ENCODE measurements around the gene RPS10.
"Not testable (repeated sequence)": the region's sequence is repeated elsewhere in the genome, so short reads cannot be mapped to it uniquely, and the experiment has no call there.

Gene RPS10

DNA sequence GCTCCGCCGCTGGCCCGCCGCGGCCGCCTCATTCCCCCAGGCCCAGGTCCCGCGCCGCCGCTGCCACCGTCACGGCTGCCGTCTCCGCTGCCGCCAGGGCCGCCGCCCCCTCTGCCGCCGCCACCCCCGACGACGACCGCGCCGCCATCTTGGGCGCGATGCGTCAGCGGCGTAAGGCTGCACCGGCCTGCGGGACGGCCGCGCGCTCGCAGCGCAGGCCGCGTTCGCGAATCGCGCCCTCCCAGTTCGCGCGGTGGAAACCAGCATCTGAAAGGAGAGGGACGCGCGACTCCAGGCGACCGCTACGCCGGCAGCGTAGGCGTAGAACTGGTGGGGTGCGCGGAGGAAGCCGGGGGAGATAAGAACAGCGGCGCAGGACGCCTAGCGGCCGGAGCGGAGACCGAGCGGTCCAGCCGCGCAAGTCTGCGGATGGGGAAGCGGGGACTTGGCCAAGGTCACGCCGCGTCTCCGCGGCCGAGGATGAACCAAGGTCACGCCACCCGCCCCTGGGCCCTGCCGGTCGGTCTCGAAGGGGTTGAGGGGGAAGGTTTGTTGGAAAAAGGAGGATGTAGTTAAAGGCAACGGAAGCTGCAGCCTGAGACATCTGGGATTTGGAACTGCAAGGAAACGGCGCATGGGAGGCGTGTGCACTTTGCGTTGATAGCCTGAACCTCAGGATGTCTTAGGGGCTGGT, 33.2 kb downstream of the RPS10 start, which contains the start of gene NUDT3:
Gene NUDT3 (minus strand): TSS at position 173 of the 694 bp plus-strand sequence. CDS start 307 bp downstream, outside the sequence.
- peak; percentile 85 to 87 (median 85) for DNase-seq (ENCODE audit: low read depth in 3 of 3)

DNA sequence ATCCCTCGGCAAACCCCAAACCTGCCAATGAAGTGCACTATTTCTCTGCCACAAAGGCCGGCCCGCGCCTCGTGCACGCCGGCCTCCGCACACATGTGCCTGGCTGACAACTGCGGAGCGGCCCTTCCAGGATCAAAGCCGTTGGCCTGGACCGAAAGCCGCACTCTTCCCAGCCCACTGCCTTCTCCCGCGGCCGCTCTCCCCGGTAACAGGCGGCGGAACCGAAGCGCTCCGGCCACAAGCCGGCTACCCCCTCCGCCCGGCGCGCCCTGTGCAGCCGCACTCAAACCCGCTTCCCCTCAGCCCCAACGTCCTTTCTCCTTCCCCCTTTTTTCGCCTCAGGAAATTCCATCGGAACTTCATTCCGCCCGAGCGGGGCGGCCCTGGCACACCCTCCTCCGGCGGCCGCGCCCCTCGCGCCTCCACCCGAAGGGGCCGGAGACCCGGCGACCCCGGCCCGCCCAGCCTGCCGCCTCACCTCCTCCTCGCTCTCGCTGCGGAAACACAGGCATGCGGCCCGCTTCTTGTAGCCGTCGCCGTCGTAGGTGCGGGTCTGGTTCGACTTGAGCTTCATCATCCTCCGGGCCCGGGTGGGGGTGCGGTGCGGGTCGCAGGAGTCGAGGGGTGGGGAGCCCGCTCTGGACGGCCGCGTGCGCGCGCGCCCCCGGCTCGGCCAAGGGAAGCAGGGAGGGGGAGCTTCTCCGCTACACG, 33.9 kb downstream of the RPS10 start:
- DNase-seq (ENCODE audit: low read depth in 3 of 3): peak in 2 of 3 donors; percentile 17 to 40

DNA sequence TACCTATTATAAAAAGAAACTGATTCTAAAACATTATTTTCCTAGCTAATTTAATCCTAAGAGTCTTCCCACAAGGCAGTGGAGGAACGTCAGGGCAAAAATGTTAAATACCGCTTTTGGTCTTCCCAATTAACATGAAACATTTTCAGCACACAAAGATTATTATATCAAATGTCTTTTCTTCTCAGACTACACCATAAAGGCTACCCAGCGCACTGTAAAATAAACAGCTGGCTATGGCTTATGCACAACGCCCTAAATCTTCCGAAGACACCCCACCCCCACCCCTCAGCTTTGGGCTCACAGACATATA, 34.4 kb downstream of the RPS10 start:
- DNase-seq (ENCODE audit: low read depth in 3 of 3): no peak

DNA sequence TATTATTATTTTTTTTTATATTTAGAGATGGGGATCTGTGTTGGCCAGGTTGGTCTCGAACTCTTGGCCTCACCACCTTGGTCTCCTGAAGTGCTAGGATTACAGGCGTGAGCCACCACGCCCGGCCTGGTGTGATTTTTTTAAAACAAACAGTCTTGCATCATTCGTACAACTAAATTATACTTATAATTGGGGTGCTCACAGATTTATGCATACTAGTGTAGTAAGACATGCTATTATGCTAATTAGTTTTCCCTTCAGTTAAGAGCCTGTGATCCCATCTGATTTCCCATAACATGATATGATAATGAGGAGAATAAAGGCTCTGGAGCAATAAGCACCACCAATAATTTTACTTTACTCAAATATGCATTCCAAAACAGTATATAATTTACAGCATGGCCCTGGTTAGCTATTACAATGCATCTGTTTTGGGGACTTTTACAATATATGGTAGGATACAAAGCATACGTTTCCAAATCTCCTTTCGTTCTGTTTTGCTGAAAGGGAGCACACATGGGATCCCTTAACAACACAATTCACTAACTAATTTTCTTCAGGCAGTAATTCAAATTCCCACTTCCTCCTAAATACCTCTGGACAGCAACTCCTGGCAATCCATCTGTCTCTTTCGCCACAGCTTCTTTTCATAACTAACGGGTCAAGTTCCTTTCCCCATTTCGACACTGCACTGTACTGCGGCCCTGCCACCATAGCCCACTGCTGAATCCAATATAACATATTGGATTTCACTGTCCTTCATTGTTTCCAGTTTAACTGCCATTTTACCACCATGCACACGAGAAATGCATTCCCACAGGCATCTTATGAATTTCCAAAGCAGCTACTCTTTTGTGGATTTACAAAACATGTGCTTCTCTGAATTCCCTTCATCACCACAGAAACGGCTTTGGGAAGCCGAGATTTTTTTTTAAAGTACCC, 35.1 kb downstream of the RPS10 start:
- no peak for DNase-seq (ENCODE audit: low read depth in 3 of 3)

DNA sequence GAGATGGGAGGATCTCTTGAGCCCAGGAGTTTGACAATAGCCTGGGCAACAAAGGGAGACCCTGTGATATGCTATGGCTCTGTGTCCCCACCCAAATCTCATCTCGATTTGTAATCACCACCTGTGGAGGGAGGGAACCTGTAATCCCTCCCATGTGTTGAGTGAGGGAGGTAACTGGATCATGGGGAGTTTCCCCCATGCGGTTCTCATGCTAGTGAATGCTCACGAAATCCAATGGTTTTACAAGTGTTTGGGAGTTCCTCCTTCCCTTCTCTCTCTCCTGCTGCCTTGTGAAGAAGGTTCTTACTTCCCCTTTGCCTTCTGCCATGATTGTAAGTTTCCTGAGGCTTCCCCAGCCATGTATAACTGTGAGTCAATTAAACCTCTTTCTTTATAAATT, 36.8 kb downstream of the RPS10 start:
- no peak for DNase-seq (ENCODE audit: low read depth in 3 of 3)

DNA sequence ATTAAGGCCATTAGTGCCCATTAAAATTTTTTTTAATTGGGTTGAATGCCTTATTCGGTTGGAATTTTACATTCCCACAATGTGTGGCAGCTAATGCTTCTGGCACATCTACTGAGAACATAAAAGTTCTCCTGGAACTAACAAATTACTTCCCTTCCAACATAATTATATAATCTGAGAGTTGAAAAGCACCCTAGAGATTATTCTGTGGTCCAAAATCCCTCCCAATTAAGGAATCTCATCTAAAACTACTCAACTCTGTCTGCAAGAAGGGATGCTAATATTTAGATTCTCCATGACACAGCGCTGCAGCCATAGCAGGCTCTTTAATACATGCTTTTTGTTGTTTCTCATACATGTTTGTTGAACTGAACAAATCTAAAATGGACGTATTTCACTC, 37.4 kb downstream of the RPS10 start:
- DNase-seq (ENCODE audit: low read depth in 3 of 3): no peak

DNA sequence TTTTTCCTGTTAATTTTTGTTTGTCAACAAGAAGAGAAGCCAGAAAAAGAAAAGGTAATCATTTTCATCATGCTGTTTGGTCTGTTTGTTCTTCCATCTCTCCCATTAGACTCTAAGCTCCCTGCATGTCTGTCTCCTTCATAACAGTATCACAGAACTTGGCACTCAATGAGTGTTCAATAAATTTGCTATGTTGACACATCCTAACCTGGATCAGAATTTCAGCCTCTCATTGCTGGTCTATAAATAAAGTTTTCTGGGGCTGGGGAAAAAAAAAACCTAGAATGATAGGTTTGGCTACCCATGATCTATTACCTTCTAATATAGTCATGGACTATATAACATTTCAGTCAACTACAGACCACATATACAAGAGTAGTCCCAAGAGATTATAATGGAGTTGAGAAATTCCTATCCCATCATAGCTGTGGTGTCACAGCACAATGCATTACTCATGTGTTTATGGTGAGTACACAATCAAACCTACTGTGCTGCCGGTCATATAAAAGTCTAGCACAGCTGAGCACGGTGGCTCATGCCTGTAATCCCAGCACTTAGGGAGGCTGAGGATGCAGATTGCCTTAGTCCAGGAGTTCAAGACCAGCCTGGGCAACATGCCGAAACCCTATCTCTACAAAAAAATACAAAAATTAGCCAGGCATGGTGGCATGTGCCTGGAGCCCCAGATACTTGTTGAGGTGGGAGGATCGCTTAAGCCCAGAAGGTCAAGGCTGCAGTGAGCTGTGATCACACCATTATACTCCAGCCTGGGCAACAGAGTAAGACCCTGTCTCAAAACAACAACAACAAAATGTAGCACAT, 39.3 kb downstream of the RPS10 start:
- DNase-seq (ENCODE audit: low read depth in 3 of 3): no peak

DNA sequence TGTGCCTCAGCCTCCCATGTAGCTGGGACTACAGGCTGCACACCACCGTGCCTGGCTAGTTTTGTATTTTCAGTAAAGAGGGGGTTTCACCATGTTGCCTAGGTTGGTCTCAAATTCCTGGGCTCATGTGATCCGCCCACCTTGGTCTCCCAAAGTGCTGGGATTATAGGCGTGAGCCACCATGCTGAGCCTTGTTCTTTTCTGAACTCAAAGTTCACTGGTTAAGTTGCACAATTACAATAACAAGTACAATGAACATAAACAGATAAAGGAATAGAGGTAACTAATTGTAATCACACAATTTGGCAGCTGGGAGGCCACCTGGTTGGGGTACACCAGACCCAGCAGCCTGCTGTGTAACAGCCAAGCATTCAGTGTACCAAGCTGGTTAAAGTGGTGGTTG, 40.1 kb downstream of the RPS10 start:
- no peak for DNase-seq (ENCODE audit: low read depth in 3 of 3)

DNA sequence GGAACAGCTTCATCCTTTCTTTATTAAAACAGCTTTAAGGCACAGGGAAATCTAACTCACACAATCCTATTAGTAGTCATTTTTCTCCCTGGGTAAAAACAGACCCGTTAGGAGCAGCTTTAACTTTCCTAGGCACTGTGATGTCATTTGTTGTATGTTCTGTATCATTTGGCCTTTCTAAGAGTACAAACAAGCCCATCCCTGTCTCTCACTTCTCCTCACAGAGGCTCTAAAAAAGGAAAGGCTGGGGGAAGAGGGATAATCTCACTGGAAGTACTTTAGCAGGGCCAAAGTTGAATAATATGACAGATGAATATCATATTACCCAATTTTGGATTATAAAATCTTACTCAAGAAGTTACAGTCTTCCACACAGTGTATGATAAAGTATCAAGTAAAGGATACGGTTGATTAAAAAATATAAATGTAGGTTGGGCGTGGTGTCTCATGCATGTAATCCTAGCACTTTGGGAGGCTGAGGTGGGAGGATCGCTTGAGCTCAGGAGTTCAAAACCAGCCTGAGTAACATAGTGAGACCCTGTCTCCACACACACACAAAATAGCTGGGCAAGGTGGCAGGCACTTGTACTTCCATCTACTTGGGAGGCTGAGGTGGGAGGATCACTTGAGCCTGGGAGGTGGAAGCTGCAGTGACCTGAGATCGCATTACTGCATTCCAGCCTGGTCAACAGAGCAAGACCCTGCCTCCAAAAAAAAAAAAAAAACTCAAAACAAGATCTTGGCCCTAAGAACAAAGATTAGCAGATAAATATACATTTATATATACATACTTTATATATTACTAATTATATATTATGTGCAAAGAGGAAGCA, 41.3 kb downstream of the RPS10 start:
- no peak for DNase-seq (ENCODE audit: low read depth in 3 of 3)

DNA sequence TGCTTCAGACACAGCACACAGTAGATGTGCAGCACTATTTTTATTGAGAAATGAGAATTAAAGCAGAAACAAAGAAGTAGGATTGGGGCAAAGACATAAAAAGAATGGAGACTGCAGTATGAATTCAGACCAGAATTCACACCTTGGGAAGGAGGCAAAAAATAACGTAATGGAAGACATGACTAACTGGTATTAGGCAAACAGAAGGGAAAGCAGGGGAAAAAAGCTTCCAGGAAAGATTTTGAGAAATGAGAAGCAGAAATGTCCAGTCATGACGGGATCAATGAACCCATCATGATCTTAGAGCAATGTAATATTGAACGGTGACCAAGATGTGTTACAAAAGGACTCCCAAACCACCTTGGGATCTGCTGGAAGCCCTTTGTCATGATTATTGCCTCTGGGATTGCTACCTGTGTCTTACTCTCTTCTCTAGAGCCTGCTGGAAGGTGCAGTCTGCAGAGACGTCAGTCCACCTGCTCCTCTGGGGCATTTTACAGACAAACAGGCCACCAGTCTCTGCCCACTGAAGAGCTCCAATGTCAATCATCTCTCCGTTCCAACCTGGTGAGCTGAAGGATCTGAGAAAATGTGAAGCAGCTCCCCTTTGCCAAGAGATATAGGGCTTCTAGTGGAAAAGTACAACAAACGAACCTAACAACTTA, 42.1 kb downstream of the RPS10 start:
- no peak for DNase-seq (ENCODE audit: low read depth in 3 of 3)

DNA sequence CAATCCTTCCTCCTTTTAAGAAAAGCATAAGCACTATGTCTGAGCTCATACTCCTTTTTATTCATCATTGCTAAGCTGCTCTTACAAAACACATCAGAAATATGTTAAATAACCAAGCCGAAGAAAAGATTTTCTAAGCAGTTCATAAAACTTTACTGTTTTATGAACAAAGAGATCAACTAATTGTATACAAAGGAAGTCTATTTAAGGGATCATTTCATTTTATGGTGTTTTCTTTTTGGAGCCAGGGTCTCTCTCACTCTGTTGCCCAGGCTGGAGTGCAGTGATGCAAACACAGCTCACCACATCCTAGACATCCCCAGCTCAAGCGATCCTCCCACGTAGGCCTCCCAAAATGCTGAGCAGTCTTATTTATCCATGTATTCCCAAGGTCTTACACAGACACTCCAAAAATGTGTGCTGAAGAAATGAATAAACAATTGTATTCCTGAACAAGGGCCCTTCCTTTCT, 42.7 kb downstream of the RPS10 start:
- DNase-seq (ENCODE audit: low read depth in 3 of 3): no peak

DNA sequence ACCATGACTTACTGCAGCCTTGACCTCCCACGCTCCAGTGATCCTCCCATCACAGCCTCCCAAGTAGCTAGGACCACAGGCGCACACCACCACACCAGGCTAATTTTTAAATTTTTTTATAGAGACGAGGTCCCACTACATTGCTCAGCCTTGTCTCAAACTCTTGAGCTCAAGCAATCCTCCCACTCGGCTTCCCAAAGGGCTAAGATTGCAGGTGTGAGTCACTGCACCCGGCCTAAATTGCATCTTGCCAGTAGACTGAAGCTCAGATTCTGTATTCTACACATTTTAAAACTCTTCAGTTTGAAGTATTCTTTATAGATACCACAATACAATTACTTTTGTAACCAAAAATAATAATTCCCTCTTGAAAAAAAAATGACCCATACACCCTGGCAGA, 44.8 kb downstream of the RPS10 start:
- DNase-seq (ENCODE audit: low read depth in 3 of 3): no peak

DNA sequence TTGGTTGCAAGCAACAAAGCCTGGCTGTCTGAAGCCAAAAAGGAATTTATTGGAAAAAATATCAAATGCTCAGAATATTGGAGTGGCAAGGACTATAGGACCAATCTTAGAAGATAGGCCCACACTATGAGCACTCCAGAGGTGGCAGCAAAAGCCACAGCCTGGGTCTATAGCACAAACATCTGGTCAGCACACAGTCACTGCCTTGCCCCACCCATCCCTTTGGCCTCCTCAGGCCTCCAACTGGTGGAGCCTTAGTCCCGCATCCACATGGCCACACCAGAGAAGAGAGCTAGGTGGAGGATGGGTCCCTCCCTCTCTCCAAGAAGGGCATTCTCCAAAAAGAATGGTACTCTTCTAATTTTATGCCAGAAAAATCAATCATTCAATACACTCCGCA, 47.4 kb downstream of the RPS10 start:
- no peak for DNase-seq (ENCODE audit: low read depth in 3 of 3)

DNA sequence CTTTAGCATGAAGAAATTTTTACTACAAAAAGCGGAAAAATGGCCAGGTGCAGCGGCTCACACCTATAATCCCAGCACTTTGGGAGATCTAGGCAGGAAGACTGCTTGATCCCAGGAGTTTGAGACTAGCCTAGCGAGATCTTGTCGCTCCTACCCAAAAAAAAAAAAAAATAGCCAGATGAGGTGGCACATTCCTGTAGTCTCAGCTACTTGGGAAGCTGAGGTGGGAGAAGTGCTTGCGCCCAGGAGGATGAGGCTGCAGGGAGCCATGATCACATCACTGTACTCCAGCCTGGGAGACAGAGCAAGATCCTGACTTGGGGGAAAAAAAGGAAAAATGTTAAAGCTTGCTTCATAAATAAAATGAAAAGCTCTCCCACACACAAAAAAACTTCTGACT, 47.9 kb downstream of the RPS10 start:
- no peak for DNase-seq (ENCODE audit: low read depth in 3 of 3)

DNA sequence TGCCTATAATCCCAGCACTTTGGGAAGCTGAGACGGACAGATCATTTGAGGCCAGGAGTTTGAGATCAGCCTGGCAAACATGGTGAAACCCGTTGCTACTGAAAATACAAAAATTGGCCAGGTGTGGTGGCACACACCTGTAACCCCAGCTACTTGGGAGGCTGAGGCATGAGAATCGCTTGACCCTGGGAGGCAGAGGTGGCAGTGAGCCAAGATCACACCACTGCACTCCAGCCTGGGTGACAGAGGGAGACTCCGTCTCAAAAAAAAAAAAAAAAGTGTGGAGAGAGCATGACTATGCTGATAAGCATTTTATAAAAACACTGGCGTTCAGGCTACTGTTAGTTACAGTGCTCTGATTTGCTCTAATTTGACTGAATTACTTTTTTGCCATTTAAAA, 48.3 kb downstream of the RPS10 start:
- not testable (repeated sequence) for DNase-seq (ENCODE audit: low read depth in 3 of 3)

DNA sequence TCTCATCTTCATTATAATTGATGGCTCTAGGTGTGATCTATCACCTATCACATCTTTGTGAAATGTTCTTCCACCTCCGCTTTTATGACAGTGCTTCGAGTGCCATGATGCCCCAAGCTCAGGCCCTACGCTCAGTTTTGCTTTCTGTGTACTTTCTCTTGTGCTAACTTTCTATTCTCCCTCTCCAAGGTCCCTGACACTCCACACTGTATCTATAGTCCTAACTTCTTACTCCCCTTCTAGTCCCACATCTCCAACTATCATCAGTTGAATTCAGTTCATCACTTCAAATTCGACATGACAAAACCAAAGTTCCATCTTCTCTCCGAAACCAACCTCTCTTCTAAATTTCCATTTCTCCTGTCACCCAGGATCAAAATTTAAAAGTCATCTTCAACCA, 50.0 kb downstream of the RPS10 start:
- DNase-seq (ENCODE audit: low read depth in 3 of 3): no peak

DNA sequence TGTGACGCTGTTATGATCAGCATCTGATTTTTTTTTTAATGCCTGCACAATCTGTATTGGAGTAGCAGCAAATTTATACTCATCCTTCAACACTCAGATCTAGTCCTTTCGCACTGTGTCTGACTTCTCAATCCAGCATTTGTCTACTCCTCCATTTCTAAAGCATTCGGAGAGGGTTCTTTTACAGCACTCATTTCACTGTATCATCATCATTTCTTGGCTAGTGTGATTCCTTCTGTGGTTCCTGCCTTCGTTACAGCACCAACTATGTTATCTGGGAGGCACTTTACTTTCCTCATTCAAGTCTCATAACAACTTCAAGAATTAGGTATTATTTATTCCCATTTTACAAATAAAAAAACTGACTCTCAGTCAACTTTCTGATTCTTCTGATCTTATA, 51.4 kb downstream of the RPS10 start:
- no peak for DNase-seq (ENCODE audit: low read depth in 3 of 3)

DNA sequence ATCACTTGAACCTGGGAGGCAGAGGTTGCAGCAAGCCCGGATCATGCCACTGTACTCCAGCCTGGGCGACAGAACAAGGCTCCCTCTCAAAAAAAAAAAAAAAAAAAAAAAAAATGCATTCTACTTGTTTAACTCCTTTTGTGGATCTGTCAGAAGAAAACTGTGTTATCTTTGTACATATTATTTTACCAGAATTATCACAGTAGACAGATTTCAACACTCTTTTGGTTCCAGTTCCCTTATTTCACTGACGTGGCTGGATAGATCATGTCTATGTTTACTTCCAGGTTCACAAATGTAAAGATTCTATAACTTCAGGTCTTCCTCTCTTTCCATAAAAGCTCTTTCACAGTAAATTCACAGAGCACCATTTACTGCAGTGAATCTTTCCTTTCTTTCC, 51.8 kb downstream of the RPS10 start:
- no peak for DNase-seq (ENCODE audit: low read depth in 3 of 3)

DNA sequence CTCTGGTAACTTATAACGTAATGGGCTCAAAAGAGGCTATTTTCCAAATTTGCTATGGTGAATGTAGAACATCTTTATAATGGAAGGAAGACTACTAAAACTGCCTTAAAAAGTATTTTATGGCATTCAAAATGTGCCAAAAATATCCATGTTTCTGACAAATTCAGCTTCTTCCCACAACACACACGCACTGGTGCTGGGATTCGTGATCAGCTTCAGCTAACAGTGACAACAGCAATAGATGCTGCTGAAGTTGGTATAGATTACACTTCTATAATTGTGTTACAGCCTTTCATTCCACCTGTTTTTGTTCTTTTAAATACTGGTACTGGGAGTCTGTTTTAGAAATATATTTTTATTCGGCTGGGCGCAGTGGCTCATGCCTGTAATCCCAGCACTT, 52.4 kb downstream of the RPS10 start:
- DNase-seq (ENCODE audit: low read depth in 3 of 3): no peak

DNA sequence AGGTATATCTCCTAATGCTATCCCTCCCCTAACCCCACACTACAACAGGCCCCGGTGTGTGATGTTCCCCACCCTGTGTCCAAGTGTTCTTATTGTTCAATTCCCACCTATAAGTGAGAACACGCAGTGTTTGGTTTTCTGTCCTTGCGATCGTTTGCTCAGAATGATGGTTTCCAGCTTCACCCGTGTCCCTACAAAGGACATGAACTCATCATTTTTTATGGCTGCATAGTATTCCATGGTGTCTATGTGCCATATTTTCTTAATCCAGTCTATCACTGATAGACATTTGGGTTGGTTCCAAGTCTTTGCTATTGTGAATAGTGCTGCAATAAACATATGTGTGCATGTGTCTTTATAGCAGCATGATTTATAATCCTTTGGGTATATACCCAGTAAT, 54.0 kb downstream of the RPS10 start:
- not testable (repeated sequence) for DNase-seq (ENCODE audit: low read depth in 3 of 3)
